Epidermal melanocyte (primary cell): ENCODE data around the gene LRCH3.
"Not testable (repeated sequence)": the region's sequence is repeated elsewhere in the genome, so short reads cannot be mapped to it uniquely, and the experiment has no call there.

Source experiments
- DNase-seq: peaks from one replicate; pipeline ENCODE4 v3.0.0; 2011; ENCODE audit warnings: low spot score; ENCODE audit not compliant: insufficient read length

Gene LRCH3

DNA sequence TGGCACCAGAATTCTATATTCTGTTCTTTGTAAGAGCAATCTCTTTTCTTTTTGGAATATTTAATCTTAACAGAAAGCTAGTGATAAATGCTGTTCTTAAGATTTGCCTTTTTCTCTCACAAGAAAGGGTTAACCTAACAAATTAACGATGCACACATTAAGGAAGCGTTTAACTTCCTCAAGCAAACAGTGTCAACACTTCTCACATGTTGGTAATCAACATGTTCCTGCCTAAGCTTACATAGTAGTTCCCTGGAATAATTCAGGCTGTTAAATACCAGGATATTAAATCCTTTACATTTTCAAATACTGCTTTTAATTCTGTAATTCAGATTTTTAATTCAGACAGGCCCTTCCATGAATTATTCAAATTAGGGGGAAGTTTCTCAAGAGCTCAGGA is 91.5 kb downstream of the LRCH3 start:
- DNase-seq = no peak

DNA sequence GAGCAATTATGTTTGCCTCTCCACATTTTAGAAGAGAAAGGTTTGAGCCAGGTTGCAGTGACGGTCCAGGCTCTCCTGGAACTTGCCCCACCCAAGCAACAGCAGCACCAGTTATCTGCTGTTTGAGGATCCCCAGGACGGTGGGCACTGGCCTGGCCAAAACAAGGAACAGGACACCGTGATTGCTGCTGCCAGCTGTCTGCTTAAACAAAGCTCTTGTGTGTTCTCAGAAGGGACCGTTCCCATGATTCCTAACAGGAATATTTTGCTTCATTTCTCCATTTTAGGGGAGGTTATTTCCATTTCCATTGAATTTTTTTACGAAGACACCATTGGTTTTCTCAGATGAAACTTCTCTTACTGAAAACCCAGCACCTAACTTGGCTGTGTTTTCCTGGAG is 92.5 kb downstream of the LRCH3 start:
- no peak for DNase-seq

DNA sequence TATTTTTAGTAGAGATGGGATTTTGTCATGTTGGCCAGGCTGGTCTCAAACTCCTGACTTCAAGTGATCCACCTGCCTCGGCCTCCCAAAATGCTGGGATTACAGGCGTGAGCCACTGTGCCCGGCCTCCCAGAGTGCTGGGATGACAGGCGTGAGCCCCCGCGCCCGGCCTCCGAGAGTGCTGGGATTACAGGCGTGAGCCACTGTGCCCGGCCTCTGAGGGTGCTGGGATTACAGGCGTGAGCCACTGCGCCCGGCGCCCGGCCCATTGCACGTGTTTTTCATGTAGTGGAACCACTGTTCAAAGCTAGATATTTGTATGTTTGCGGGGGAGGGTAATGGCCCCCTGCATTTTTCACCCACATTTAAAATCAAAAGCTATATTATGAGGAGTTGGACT is 93.3 kb downstream of the LRCH3 start:
- not testable (repeated sequence) for DNase-seq

DNA sequence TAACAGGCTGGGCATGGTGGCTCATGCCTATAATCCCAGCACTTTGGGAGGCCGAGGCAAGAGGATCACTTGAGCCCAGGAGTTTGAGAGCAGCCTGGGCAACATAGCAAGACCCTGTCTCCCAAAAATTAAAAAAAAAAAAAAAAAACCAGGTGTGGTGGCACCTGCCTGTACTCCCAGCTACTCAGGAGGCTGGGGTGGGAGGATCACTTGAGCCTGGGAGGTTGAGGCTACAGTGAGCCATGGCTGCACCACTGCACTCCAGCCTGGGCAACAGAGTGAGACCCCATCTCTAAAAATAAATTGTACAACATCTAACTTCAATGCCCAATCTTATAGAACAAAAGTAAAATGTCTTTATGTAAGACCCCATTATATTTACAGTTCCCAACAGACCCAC is 95.0 kb downstream of the LRCH3 start:
- not testable (repeated sequence) for DNase-seq

DNA sequence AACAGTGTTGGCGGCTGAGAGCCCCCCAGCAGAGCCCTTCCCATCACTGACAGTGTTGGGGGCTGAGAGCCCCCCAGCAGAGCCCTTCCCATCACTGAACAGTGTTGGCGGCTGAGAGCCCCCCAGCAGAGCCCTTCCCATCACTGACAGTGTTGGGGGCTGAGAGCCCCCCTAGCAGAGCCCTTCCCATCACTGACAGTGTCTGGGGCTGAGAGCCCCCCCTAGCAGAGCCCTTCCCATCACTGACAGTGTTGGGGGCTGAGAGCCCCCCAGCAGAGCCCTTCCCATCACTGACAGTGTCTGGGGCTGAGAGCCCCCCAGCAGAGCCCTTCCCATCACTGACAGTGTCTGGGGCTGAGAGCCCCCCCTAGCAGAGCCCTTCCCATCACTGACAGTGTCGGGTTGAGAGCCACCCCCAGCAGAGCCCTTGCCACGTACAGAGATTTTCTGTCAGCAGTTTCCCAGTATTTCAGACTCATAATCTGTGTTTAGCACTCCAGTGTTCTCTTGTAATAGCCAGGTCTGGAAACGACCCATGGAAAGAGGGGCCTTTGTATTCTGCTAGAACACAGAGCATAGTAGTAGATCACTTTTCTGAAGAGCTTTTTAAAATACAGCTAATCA is 96.5 kb downstream of the LRCH3 start:
- DNase-seq = not testable (repeated sequence)

DNA sequence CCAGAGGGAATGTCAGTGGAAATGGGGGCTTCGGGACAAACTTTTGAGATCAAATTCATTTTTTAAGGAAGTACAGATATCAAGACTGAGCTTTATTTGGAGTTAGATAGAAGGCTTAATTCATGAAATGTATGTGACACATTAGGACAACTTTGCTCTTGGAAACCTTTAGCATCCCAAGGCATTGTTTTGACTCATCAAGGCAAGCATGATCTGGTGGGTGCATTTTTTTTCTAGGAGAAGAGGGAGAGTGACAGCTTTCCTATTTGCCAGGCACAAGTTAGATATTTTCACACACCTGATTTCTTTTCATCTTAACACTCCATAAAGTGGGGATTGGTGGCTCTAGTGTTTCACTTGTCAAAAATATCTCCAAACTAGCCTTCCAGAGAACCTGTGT is 97.5 kb downstream of the LRCH3 start:
- DNase-seq = no peak

DNA sequence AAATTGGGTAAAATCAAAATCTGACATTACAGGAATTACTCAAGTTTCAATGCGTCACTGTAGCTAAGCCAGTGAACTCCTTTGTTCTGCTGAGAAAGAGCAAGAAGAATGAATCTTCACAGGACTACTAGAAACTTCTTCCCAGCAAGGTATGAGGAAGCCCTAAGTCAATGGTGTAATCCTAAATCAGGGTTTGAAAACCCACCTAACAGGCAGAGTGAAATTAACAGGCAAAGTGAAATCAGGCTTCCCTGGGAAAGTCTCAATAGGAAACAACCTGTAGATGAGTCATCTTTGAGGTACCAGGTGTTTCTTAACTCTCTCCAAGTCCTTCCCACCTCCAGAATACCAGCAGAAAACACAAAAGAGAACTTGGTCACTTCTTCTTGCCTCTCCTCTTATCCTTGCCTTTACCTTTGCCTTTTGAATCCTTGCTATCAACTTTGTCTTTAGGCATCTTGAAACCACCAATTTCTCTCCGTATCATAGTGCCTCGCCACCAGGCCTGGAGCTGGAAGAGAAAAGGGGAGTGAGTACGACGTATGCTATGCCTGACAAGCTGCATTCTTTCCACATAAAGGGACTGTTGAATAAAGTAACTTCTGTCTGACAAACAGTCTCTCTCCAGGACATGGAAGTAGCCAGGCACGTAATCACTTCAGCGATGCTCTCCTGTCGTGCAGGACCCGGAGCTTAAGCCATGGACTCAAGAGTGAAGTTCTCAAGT is 98.3 kb downstream of the LRCH3 start:
- no peak for DNase-seq

DNA sequence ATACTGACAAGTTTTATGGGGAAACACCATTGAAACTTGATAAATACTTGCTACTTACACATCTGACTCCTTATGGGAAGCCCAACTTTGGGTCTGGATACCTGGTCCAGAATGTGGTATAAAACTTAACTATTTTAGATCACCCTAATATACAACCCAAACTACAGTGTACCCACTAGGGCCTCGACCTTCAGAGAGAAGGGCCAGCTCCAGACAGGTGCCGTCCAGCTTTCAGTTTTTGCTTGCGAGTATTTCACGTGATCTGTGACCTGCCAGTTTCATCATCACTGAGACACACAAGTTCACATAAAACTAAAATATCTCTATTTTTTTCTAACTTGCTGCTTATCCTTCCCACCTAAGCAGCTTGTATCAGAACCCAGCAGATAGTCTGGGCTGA is 99.6 kb downstream of the LRCH3 start:
- DNase-seq = no peak

DNA sequence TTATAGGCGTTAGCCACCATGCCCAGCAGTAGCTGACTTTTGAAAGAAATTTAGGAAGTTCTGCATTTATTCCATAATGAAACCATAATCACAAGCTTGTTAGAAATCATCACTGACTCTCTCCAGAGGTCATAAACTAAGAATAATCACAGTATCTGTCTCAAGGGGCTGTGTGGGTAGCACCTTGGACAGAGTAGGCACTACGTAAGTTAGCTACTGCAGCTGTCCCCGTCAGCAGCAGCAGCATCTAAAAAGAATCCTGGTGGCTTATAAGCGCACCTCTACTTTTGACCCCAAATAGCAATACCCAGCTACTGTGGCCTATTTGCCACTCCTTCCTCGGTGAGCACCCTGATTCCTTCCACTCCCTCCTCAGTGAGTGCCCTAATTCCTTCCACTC is 101.1 kb downstream of the LRCH3 start:
- no peak for DNase-seq

DNA sequence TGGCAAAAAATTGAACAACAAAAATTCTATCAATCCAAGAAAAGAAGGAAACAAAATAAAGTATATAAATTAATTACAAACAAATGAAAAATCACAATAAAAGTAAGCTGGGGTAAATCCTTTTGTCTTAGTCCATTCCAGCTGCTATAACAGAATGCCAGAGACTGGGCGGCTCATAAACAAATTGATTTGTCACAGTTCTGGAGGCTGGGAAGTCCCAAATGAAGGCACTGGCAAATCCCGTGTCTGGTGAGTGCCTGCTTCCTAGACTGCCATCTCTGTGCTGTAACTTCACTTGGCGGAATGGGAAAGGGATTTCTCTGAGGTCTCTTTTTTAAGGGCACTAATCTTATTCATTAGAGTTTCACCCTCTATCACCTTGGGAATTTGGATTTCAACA is 105.4 kb downstream of the LRCH3 start:
- DNase-seq = no peak

DNA sequence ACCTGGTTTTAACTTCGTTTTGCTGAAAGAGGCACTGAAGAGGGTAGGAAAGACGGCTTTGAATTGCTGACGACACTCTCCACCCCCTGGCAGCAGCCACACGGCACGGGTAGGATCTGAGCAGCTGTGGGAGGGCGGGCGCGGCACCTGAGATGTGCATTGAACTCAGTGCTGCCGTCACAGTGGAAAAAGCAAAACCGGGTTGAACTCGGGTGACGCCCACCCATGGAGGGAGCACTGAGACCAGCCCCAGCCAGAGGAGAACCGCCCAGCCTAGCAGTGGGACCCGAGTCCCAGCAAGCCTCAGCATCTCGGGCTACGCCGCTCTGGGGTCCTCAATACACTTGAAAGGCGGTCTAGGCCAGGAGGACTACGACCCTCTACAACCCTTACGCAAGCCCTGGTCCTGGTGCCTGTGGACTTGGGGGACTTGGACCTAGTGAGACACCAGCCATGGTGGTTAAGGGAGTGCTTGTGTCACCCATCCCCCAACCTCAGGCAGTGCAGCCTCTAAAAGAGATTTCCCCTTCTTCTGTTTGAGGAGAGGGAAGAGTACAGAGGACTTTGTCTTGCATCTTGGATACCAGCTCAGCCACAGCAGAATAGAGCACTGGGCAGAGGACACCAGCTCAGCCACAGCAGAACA is 108.9 kb downstream of the LRCH3 start:
- no peak for DNase-seq

DNA sequence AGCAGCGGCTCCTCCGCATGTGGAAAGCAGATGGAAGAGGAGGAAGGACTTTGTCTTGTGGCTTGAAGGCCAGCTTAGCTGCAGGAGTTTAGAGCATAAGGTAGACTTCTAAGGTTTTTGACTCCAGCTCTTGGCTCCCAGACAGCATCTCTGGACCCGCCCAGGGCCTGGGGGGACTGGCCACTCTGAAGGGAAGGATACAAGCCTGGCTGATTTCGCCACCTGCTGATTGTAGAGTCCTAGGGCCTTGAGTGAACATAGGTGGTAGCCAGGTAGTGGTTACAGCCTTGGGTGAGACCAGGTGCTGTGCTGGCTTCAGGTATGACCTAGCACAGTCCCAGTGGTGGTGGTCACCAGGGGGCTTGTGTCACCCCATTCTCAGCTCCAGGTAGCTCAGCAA is 110.6 kb downstream of the LRCH3 start:
- no peak for DNase-seq

DNA sequence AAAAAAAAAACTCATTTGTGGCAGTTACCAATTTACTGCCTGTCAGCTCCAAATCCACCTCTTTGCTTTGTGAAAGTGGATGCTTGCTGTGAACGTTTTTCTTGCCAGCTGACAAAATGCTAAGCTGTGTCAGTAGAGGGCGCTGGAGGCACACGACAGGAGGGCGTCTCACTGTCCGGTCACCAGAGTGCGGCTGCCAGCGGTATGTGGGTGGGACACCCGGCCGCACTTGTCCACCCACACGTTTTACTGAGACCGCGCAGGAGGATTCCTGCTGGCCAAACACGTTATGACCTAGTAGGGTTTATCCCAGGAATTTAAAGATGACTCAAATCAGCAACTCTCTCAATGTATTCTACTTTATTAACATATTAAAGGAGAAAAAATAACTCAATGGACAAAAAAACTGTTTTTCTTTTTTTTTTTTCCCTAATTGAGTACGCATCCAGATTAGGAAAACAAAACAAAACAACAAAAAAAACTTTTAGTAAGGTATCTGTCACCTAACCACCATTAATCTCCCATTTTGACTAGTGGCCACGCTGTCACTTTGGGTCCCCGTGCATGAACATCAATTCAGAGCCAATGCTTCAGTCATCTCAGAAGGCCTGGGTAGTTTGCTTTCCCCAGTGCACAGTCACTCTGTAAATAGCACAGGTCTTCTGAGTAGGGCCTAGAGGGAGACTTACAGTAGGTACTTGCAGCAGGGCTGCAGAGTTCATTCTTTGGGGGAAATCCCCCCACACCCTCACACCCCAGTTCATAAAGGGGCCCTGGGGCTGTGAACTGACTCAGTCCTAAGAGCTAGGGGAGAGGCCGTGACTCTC is 115.2 kb downstream of the LRCH3 start:
- peak; percentile 77 for DNase-seq

DNA sequence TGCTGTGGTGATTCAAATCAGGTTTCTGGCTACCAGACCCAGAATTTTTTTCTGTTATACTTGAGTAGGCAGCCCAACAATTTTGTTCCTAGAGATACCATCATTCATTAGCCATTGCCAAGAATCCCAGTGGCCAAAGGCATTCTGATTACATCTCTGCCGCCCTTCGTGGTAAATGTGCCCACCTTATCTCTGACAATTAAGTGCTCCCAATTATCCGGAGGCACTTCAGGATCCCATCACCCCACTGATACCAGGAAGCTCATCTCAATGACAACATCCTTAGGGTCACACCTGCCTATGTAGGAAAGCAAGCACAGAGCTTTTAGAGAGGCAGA is 115.8 kb downstream of the LRCH3 start:
- no peak for DNase-seq

DNA sequence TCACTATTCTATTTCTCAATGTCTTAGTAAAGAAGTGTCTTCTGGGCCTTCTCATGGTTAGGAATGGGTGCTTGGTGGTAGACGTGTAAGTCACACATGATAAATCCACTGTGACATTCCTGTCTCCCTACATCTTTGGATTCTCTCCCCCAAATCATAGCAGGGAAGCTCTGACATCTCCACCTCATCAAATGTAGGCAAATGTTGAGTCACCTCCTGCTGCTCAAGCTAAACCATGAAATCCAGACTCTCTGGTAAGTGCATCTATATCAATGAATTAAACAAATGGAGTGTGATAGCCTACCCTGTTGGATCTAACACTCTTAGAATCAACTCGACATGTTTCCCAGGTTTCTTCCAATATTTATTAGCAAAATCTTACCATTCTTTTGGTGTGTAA is 116.1 kb downstream of the LRCH3 start:
- no peak for DNase-seq

DNA sequence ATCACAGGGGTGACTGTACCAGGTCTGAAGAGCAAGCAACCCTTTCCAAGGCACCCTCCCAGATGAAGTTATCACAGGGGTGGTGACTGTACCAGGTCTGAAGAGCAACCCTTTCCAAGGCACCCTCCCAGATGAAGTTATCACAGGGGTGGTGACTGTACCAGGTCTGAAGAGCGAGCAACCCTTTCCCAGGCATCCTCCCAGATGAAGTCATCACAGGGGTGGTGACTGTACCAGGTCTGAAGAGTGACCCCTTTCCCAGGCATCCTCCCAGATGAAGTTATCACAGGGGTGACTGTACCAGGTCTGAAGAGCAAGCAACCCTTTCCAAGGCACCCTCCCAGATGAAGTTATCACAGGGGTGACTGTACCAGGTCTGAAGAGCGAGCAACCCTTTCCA is 117.5 kb downstream of the LRCH3 start:
- DNase-seq = not testable (repeated sequence)

DNA sequence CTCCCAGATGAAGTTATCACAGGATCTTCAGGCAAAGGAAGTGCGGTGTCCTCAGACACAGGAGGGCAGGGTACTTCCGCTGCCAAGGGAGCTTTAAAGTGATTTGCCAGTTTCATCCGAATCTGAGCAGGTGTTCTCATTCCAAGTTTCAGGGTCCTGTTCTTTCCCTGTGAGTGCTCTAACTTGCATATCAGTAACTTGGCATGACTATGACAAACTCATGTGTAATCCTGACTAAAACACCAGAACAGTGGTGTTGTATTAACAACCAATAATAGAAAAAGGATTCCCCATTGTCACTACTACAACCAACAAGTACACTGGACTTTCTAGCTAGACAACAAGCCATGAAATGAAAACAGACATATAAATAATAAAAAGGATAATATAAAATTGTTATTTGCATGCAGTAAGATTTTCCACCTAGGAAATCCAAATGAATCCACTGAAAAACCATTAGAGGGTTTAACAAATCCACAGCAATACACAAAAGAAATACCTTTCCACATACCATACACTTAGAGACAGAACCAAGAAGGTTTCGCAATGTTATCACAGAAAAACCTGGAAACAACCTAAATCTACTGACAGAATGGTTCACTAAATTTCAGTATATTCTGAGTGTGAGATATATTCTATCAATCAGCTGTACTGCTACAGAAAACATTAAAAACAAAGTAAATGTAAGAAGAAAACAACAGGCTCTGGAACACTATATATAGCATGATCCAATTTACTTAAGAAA is 118.1 kb downstream of the LRCH3 start:
- no peak for DNase-seq

DNA sequence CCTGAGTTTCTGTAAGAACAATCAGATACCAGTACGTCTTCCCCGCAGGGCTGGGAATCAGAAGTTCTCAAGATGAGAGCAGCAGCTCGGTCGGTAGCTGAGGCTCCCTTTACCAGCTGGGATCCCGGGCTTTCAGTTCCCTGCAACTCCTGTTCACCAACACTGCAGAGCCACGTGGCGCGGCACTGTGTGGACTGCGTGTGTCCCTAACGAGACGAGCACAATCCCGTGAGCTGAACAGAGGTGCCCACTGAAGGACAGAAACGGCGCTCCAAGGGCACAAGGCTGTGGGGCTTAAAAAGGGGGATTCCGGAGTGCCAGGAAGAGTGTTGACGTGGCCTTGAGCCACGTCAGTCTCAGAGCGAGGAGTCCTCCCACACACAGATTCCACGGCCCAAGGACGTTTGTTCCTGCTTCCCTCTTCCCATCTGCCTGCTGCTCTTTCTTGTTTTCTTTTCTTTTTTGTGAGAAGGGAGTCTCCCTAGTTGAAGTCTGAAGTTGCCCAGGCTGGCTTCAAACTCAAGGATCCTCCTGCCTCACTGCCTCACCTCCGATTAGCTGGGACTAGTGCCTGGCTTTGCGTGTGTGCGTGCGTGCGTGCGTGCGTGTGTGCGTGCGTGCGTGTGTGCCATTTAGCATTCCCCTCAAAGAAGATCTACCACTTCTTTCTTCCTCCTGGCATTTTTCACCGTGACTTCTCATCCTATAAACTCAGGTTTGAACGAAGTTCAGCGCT is 121.9 kb downstream of the LRCH3 start:
- DNase-seq = no peak

DNA sequence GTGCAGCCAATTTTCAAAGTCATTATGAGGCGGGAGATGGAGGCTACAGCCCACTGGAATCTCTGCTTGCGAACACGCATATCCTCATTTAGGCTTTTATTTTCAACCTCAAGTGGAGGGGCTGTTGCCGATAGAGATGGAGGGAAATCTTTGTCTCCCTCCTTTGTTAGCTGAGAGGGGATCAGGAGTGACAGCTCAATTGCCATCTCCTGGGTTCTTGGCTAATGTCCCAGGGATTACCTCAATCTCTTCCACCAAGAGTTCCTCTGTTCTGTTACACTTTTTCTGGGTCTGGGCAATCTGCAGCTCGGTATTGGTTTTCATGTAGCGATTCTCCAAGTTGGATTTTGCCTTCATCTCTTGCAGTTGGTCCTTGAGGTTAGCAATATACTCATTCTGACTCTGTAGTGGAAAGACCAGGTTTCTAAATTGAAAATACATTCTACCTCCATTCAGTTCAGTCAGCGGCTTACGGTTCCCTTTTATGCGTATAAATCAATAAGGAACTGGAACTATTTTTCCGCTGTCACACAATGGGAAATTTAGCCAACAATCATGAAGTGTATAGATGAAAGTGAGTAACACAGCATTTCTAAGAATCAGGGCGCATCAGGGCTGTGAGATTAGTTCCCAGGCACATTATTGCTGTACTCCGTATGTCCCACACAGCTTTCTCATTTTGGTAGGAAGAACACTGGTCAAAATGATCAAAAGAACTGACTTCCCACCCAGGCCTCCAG is 122.8 kb downstream of the LRCH3 start:
- no peak for DNase-seq
